Fibroblast of lung (primary cell): ENCODE data around the gene GPR34.

Experiments used
- EZH2 ChIP-seq: IDR thresholded peaks from 2 replicates; pipeline ENCODE4 v1.5.1; 2012; ENCODE audit warnings: low read length, control low read depth, mild to moderate bottlenecking; ENCODE audit errors: missing control alignments
- TF ChIP-seq, protein P1 (sequence below), 2 donors: IDR thresholded peaks in 1 of 2; conservative IDR thresholded peaks in 1 of 2; 1 replicate in 1 of 2; 2 replicates in 1 of 2; pipeline ENCODE4 v1.5.1; 2011 to 2012; ENCODE audit warnings: low read length in 2 of 2, control low read depth in 1 of 2, inconsistent platforms in 1 of 2, low read depth in 1 of 2, mild to moderate bottlenecking in 1 of 2

- TF ChIP-seq, protein P1, sequence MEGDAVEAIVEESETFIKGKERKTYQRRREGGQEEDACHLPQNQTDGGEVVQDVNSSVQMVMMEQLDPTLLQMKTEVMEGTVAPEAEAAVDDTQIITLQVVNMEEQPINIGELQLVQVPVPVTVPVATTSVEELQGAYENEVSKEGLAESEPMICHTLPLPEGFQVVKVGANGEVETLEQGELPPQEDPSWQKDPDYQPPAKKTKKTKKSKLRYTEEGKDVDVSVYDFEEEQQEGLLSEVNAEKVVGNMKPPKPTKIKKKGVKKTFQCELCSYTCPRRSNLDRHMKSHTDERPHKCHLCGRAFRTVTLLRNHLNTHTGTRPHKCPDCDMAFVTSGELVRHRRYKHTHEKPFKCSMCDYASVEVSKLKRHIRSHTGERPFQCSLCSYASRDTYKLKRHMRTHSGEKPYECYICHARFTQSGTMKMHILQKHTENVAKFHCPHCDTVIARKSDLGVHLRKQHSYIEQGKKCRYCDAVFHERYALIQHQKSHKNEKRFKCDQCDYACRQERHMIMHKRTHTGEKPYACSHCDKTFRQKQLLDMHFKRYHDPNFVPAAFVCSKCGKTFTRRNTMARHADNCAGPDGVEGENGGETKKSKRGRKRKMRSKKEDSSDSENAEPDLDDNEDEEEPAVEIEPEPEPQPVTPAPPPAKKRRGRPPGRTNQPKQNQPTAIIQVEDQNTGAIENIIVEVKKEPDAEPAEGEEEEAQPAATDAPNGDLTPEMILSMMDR (conservative IDR thresholded peaks at IDR 0.05 in 1 of 2, IDR thresholded peaks at IDR 0.05 in 1 of 2; ENCODE audit: low read depth in 1 of 2, low read length in 2 of 2): no peak
- no peak for TF ChIP-seq EZH2
Observed at GRCh38 chrX:41688835-41689234, at the start of gene GPR34.
